Stimulated activated CD8-positive, alpha-beta memory T cell treated with anti-CD3 and anti-CD28 coated beads, Interleukin-7, amount 100 ng/mL, for 24 hours (primary cell): ENCODE results near the gene DUT.
"Not testable (repeated sequence)": the region's sequence is repeated elsewhere in the genome, so short reads cannot be mapped to it uniquely, and the experiment has no call there.

ENCODE experiments used
- DNase-seq: peaks from one replicate; pipeline ENCODE4 v3.0.0-alpha.2; 2020; ENCODE audit warnings: low read depth

The DUT gene

DNA sequence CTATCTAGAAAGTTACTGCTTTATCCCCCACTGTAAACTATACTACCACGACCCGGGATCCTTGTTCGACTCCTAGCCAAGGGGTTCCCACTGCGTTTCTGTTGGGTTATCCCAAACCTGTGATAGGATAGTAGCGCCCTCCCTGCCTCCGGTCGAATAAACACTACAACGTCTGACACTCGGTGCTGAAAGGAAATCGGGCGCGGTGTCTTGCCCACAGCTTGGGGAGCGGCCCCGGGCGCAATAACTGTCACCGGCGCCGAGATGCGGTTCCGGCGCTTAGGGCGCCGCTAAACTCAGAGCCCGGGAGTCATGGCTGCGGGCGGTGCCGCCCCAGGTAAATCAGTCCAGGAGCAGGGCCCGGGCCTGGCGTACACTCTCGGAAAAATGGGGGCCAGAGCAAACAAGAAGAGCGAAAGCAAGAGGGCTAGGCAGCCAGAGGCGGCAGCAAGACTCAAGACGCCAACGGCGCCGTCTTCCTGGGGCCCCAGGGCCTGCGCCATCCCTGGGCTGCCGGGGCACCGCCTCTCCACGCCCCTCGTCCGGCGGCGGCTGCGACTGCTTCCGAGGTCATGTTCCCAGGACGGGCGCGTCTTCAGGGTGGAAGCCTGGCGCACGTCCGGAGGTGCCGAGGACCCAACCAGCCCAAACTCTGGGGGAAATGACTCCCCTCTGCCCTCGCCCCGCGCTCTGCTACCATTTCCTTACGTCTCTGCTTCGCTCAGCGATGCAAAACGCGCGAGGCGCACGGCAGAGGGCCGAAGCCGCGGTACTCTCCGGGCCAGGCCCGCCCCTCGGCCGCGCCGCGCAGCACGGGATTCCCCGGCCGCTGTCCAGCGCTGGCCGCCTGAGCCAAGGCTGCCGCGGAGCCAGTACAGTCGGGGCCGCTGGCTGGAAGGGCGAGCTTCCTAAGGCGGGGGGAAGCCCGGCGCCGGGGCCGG lies at the start of gene DUT:
DUT (plus strand) TSS at position 575 of the 941 bp plus-strand sequence; CDS start at position 662, 87 bp downstream.
- DNase-seq, result peak; percentile 58

DNA sequence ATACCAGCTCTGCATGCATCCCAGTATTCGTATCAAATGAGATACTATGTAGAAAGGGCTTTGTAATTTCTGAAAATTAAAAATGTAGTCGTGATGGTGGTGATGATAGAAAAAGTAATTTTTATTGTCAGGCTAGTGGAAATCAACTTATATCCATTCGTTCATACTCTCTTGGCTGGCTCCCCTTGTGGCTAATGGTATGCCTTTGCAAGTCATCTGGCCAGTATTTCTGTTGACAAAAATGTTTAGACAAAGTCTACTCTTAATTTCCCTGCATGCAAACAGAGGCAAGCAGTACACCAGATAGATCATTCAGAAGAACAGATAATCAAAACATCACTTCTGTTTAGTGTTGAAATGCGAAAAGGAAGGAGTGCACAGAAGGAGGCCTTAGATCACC lies 49.6 kb upstream of the DUT start:
- no peak for DNase-seq

- no peak for DNase-seq
Measured at GRCh38 chr15:48282216-48282615, 49.0 kb upstream of the DUT start.

DNA sequence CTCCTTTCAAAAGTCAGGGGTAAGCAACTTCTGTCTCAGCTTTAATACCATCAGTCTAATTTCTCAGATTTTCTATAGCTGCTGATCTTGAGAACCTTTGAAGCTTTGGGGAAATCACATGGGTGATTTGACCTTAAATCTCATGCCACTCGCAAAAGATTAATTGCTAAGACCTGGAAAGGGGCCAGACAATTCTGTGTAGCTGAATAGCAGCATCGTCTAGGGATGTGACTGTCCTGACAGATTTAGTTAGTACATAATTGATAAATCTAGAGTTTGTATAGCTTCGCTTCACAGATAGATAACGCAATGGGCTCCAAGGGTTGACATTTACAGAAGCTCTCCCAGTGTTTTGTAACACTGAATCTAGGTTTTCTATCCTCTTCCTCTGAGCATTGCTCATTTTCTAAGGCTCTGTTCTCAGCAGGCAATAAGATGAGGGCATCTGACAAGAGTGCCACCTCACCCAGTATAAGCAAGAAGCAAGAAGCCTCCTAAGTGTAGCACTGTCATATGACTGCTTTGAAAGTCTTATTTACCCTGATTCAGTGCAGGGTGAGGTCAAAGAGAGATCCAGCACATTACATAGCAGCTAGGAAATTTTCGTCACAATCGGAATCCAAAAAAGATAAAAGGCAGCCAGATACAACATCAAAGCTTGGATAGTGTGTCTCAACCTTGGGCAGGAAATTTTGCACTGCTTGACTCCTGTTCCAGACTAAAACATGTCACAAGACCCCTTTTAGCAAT lies 47.7 kb upstream of the DUT start:
- DNase-seq, result no peak

GRCh38 chr15:48285329-48286214 lies 45.7 kb upstream of the DUT start:
- DNase-seq, result no peak

- no peak for DNase-seq
Measured at GRCh38 chr15:48289628-48290027, 41.6 kb upstream of the DUT start.

GRCh38 chr15:48292458-48292857 lies 38.8 kb upstream of the DUT start:
- DNase-seq, result no peak

DNA sequence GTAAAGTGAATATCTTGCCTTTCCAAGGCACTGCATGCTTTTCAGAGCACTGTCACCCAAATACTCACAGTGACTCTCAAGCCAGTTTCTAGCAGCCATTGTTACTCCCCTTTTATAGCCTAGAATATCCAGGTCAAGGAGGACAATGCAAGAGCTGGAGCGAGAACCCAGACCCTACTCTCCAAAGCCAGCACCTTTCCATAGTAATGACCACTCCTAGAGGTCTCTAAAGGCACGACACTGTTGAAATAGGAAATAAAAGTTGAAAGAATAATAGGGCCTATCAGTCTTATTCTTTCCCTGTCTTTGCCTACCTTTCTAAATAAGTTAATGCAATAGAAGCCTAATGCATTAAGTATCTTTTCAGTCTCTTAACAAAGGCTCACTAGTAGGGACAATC lies 33.6 kb upstream of the DUT start:
- DNase-seq, result no peak

- no peak for DNase-seq
Measured at GRCh38 chr15:48298914-48299313, 32.3 kb upstream of the DUT start.

DNA sequence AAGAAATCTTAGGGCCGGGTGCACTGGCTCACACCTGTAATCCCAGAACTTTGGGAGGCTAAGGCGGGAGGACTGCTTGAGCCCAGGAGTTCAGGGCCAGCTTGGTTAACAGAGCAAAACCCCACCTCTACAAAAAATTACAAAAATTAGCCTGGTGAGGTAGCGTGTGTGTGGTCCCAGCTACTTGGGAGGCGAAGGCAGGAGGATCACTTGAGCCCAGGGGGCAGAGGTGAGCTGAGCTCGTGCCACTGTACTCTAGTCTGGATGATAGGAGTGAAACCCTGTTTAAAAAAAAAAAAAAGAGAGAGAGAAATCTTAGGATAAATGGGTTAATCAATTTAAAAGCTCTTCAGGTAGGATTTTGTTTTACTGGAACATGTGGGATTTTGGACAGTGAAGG lies 31.2 kb upstream of the DUT start:
- DNase-seq, result no peak

GRCh38 chr15:48304398-48304797 lies 26.8 kb upstream of the DUT start:
- no peak for DNase-seq

- DNase-seq, result no peak
Measured at GRCh38 chr15:48306639-48307038, 24.6 kb upstream of the DUT start.

- DNase-seq, result no peak
Measured at GRCh38 chr15:48307586-48307985, 23.6 kb upstream of the DUT start.

- no peak for DNase-seq
Measured at GRCh38 chr15:48309740-48310139, 21.5 kb upstream of the DUT start.

GRCh38 chr15:48313216-48313615 lies 18.0 kb upstream of the DUT start:
- DNase-seq, result no peak

DNA sequence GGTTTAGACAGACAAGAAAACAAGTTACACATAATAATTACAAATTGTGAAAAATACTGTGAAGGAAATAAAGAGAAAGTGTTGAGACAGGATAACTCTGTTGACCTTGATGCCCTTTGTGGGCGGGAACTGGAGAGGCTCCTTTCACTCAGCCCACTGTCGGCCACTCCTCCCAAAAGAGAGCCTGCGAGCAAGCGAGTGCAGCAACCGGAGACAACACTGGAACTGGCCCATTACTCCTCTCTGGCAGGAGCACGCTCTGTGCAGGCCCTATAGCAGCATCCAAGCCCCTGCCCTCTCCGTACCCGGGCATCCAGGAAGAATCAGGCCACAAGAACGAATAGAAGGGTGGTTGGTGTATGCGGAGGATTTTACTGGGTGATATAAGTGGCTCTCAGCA lies 16.2 kb upstream of the DUT start:
- no peak for DNase-seq

DNA sequence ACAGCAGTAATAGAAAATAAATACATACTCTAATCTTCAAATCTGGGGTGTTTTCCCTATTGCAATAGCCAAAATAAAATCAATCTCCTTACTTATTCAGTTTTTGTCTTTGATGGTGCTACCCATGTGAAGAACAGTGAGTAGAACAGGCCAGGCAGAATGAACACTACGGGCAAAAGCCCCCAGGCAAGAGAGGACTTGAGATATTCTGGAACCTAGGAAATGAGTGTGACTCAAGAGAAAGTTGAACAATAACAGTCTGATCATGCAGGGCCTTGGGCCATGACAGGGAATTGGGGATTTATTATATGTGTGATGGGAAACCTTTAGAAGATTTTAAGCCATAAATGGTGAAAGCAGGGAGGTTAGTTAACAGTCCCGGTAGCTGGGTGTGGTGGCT lies 14.0 kb upstream of the DUT start:
- DNase-seq, result no peak

GRCh38 chr15:48318131-48318530 lies 13.1 kb upstream of the DUT start:
- DNase-seq, result no peak

DNA sequence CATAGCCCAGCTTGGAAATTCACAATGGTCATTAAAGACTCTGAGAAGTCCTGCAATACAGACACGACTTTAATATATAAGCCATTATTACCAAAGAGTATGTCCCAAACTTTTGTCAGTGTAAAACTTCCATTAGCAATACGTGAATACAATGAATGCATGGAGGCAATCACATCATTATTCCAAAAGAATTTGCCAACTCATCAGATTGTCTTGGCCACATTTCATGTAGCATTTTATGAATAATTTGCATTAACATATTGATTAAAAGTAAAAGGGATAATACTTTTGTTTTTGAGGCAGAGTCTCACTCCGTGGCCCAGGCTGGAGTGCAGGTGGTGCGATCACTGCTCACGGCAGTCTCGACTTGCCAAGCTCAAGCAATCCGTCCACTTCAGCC lies 7.9 kb upstream of the DUT start:
- DNase-seq, result no peak

DNA sequence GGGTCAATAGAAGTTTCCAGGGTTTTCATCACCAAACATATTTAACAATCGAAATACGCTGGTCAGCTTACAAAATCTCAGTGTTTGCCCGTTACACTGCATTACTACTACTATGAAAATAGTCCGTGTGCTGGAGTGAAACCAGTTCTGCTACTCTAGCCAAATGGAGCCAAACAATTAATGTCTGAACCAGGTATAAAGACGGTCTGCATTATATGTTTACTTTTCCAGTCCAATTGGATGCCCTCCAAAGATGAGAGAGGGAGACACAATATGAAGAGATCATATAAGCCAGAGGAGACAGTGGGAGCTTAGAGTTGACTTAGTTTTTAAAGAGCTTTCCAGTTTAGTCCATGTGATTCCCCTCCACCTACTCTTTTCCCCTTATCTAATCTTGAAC lies 6.3 kb upstream of the DUT start:
- DNase-seq, result no peak

DNA sequence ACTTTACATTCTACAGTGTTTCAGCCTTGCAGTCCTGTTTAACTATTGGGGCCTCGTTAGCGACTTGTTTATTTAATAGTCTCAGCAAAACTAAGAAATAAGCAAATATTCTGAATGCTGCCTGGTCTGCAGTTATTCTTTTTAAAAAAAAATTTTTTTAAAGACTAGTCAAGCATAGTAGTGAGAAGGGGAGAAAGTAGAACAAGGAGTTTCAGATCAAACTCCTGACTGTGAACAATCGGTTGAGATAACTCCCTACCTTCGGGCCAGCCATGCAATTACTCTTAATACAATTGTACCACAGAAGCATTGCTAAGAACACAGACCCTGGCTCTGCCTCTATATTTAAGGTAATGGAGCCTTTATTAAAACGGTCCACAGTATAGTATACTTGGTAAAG lies 5.8 kb upstream of the DUT start:
- no peak for DNase-seq

DNA sequence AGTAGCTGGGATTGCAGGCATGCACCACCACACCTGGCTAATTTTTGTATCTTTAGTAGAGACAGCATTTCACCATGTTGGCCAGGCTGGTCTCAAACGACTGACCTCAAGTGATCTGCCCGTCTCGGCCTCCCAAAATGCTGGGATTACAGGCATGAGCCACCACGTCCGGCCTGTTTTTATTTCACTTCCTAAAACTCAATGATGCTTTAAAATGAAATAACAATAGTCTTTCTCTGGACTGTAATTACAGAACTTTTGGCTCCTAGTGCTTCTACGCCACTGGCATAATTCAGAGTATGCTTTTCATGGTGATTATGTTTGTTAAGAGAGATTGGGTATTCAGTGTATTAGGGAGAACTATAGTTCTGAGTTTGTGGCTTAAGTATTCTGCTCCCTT lies 5.0 kb upstream of the DUT start:
- not testable (repeated sequence) for DNase-seq
